GM12891 (cell line): ENCODE results near the gene COX11.

ENCODE experiments used
- PAX5 ChIP-seq: IDR thresholded peaks from 2 replicates; pipeline ENCODE4 v1.6.1; 2011; ENCODE audit warnings: low read length, moderate library complexity, mild to moderate bottlenecking; ENCODE audit not compliant: insufficient read depth, severe bottlenecking
- POLR2A ChIP-seq: IDR thresholded peaks from 2 replicates; pipeline ENCODE4 v1.6.1; 2011; ENCODE audit warnings: low read depth, low read length, control low read depth
- POLR2AphosphoS5 ChIP-seq: IDR thresholded peaks from 2 replicates; pipeline ENCODE4 v1.6.1; 2011; ENCODE audit warnings: low read depth, low read length, control low read depth
- POU2F2 ChIP-seq: IDR thresholded peaks from 2 replicates; pipeline ENCODE4 v1.6.1; 2011; ENCODE audit warnings: low read depth, mild to moderate bottlenecking, control low read depth, low read length, moderate library complexity
- SPI1 ChIP-seq: IDR thresholded peaks from 2 replicates; pipeline ENCODE4 v1.6.1; 2011; ENCODE audit warnings: low read depth, low read length, control low read depth
- TAF1 ChIP-seq: IDR thresholded peaks from 2 replicates; pipeline ENCODE4 v1.6.1; 2011; ENCODE audit warnings: low read depth, low read length, control low read depth

- TF ChIP-seq POU2F2 (no peak), POLR2AphosphoS5 (no peak), POLR2A (no peak), TAF1 (no peak), SPI1 (no peak), PAX5 (no peak)
Measured at GRCh38 chr17:54933921-54934320, 34.5 kb downstream of the COX11 start.
